ENCODE data around the gene C19orf12.
A peak's percentile ranks its signal among the peaks of the same experiment; 100 is the strongest.

C19orf12 gene

DNA sequence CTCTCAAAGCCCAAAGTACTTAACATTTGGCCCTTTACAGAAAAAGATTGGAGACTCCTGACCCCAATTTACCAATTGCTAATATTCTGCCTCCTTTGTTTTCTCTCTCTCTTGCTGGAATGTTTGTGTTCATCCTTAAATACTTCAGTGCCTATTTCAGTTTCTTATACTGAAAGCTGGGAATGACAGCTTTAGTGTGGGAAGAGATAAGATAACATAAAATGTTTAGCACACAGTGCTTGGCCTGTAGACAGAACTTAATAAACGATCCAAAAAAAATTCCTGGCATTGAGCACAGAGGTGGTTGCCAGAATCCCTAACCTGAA, 52.8 kb downstream of the C19orf12 start:
- no peak for DNase-seq

DNA sequence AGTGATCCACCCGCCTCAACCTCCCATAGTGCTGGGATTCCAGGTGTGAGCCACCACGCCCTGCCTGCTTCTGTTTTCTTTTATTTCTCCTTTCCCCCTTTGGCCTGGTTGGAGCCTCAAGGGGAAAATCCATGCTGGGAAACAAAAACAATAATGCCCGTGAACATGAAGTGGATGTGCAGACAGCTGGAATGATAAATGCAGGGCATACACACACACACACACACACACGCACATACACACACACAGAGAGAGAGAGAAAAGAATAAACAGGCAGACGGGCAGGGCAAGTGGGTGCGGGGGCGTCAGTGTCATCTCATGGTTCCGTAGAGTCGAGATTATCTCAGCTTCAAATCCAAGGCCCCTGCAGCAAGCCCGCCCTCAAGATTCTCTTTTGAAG, 54.2 kb downstream of the C19orf12 start:
- DNase-seq = no peak

- DNase-seq = no peak
Observed at GRCh38 chr19:29658221-29658991, 56.7 kb downstream of the C19orf12 start.

- no peak for DNase-seq
Observed at GRCh38 chr19:29655648-29656335, 59.3 kb downstream of the C19orf12 start.

DNA sequence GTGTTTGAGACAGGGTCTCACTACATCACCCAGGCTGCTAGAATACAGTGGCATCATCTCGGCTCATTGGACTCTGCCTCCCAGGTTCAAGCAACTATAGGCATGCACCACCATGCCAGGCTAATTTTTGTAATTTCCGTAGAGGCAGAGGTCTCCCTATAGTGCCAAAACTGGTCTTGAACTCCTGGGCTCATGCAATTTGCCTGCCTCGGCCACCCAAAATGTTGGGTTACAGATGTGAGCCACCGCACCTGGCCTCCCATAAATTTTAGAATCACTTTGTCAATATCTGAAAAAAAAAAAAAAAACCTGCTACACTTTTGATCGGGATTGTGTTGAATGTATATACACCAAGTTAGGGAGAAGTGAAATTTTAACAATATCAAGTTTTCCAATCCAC, 61.7 kb downstream of the C19orf12 start:
- DNase-seq = no peak

- peak in 1 of 5 experiments; percentile 58 for DNase-seq
Observed at GRCh38 chr19:29651622-29652394, 63.3 kb downstream of the C19orf12 start.

DNA sequence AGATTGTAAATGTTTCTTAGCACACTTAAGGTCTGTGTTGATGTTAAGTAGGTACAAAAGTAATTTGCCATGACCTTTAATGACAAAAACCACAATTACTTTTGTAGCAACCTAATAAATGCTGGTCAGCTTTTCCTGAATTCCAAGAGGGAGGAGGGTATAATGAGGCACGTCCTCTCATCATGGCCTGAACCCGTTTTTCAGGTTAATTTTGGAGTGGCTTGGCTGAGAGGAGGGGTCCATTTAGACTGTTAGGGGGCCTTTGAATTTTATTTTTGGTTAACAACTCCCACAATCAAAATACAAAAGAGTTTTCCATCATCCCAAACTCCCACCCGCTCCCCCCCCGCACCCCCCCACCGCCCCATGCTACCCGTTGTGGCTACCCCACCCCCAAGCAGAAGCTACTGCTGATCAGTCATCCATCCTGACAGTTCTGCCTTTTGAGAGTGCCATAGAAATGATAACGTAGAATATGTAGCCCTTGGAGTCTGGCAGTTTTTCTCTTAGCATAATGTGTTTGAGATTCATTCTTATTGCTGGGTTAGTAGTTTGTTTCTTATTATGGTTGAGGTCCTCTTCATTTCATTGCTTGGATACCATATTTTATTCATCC, 64.2 kb downstream of the C19orf12 start:
- DNase-seq = no peak

Data from T-helper 2 cell (primary cell).